Central memory CD4-positive, alpha-beta T cell (primary cell): Measurements from ENCODE around the gene ANGPTL4.
"Not testable (repeated sequence)": the region's sequence is repeated elsewhere in the genome, so short reads cannot be mapped to it uniquely, and the experiment has no call there.

Experiments
- DNase-seq: peaks from one replicate; pipeline ENCODE4 v3.0.0; 2022
- total RNA-seq, 3 experiments: gene quantifications; one replicate each; lab custom pipeline; 2026; lab: John Stamatoyannopoulos, UW

Gene ANGPTL4, protein sequence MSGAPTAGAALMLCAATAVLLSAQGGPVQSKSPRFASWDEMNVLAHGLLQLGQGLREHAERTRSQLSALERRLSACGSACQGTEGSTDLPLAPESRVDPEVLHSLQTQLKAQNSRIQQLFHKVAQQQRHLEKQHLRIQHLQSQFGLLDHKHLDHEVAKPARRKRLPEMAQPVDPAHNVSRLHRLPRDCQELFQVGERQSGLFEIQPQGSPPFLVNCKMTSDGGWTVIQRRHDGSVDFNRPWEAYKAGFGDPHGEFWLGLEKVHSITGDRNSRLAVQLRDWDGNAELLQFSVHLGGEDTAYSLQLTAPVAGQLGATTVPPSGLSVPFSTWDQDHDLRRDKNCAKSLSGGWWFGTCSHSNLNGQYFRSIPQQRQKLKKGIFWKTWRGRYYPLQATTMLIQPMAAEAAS
- 0 reads per million in 3 experiments for total RNA-seq

DNA sequence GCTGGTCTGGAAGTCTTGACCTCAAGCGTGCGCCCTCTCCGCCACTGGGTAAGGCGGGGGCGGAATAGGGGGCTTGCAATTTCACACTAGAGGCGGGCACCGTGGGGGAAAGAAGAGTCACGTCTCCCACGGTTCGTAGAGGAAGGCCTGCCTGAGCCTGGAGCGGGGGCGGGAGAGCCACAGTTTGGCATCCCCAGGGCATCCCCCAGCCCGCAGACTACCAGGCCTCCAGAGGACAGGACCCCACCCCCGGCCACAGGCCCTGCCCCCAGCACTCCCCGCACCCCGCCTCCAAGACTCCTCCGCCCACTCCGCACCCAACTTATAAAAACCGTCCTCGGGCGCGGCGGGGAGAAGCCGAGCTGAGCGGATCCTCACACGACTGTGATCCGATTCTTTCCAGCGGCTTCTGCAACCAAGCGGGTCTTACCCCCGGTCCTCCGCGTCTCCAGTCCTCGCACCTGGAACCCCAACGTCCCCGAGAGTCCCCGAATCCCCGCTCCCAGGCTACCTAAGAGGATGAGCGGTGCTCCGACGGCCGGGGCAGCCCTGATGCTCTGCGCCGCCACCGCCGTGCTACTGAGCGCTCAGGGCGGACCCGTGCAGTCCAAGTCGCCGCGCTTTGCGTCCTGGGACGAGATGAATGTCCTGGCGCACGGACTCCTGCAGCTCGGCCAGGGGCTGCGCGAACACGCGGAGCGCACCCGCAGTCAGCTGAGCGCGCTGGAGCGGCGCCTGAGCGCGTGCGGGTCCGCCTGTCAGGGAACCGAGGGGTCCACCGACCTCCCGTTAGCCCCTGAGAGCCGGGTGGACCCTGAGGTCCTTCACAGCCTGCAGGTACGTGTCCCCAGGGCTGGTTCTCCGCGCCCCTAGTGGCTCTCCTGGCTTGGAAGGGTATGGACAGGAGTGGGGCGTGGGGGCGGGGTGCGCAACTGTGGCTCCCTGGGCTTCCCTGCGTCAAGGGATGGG is at the start of gene ANGPTL4:
ANGPTL4 (plus strand) TSS at position 353 of the 969 bp plus-strand sequence; CDS start at position 520, 167 bp downstream.
- peak; percentile 23 for DNase-seq

GRCh38 chr19:8314981-8315640 is 48.8 kb upstream of the ANGPTL4 start:
- DNase-seq, result not testable (repeated sequence)

GRCh38 chr19:8316351-8317125 is 47.4 kb upstream of the ANGPTL4 start:
- DNase-seq, result no peak

- DNase-seq, result not testable (repeated sequence)
Observed at GRCh38 chr19:8318835-8319234, 45.1 kb upstream of the ANGPTL4 start.

- no peak for DNase-seq
Observed at GRCh38 chr19:8319807-8320520, 44.0 kb upstream of the ANGPTL4 start.

- no peak for DNase-seq
Observed at GRCh38 chr19:8320564-8321066, 43.3 kb upstream of the ANGPTL4 start.

DNA sequence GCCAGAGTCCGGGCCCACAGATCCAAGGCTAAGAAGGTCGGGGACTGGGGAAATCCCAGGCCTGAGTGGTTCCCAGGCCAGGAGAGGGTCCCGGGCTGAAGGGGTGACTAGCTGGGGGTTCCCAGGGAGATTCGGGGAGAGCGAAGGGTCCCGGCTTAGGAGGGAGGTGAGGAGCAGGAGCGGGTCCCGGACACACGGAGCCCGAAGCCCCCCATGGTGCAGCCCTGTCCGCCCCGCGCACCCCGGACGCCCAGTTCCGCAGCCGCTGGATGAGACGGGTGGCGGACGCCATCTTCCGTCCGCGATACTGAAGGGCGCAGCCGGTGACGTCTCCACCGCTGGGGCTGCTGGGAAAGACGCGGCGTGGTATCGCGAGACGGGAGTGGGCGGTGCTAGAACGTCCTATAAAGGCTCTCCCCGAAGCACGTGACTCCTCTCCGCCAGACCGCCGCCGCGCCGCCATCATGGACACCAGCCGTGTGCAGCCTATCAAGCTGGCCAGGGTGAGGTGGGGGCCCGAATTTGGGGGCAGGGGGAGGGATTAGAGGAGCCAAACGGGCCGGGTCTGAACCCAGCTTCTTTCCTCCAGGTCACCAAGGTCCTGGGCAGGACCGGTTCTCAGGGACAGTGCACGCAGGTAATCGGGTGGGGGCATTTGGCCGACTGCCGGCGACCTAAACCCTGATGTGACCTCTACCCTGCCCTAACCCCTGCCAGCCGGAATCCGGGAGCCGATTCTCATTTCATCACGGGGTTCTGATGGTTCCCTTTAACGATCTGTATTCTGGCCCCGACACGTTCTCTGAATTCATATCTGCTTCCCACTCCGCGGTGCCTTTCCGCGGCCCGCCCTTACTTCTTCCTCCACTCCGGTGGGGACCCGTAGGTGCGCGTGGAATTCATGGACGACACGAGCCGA is 42.6 kb upstream of the ANGPTL4 start, which contains the start of the genes NDUFA7 and RPS28:
NDUFA7 (minus strand) TSS at position 309 of the 919 bp plus-strand sequence; CDS start at position 292, 17 bp downstream.
RPS28 (plus strand) TSS at position 430 of the 919 bp plus-strand sequence; CDS start at position 465, 35 bp downstream.
- peak; percentile 96 for DNase-seq

GRCh38 chr19:8321986-8322637 is 41.8 kb upstream of the ANGPTL4 start:
- no peak for DNase-seq

DNA sequence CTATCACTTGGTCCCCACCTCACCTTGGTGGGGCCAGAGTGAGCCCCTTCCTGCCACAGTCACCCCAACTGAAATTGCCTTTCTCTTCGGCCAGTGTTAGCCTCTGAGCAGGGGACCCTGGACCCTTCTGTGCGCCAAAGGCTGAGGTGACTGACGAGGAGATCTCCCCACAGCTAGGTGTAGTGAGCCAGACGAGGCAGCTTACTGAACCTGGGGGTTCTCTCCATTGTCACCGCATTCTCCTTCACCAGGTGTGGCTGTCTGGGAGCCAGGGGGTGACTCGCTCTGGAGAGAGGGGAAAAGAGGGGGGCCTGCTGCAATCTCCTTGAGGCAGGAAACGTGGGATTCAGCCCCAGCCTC is 41.3 kb upstream of the ANGPTL4 start:
- DNase-seq, result no peak

GRCh38 chr19:8323781-8324185 is 40.2 kb upstream of the ANGPTL4 start:
- DNase-seq, result no peak

DNA sequence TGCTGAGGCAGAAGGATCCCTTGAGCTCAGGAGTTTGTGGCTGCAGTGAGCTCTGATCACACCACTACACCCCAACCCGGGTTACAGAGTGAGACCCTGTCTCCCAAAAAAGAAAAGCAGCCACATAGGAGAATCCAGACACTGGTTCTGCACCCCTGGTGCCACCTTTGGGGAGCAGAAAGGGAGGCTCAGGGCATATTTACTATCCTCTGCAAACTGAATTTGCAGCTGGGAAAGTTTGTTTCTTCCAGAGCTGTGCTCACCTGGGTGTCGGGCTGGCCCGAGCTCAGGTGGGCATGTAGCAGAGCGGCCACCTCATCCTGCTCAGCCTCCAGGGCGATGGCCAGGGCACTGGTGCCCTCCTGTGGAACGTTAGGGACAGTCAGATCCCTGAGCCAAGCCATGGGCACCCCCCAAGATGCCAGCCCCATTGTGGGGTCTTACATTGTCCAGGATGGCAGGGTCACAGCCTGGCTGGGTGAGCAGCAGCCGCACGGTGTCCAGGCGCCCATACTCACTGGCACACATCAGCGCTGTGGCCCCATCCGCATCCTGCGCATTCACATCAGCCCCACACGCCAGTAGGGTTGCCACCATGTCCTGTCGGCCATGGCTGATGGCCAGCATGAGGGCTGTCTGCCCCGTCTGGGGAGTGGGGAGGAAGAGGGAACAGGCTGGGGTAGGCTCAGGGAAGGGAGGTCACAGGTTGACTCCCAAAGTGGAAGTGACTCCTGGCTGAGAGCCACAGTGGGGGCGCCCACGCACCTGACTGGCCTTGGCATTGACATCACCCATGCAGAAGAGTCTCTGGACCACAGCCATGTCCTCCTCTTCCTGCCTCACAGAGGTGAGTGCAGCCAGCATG is 39.5 kb upstream of the ANGPTL4 start:
- no peak for DNase-seq

DNA sequence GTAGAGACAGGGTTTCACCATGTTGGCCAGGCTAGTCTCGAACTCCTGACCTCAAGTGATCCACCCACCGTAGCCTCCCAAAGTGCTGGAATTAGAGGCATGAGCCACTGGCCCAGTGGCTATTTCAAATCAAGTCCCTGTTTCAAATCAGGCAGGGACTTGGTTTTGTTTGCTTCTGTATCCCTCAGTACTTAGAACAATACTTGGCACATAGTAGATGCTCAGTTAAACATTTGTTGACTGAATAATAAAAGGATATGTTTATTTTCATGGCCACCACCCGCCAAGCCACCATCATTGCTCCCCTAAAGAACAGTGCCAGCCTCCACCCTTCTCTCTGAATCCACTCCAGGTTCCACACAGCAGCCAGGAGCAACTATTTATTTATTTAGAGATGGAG is 38.5 kb upstream of the ANGPTL4 start:
- DNase-seq, result no peak

- DNase-seq, result no peak
Observed at GRCh38 chr19:8329996-8330395, 34.0 kb upstream of the ANGPTL4 start.

DNA sequence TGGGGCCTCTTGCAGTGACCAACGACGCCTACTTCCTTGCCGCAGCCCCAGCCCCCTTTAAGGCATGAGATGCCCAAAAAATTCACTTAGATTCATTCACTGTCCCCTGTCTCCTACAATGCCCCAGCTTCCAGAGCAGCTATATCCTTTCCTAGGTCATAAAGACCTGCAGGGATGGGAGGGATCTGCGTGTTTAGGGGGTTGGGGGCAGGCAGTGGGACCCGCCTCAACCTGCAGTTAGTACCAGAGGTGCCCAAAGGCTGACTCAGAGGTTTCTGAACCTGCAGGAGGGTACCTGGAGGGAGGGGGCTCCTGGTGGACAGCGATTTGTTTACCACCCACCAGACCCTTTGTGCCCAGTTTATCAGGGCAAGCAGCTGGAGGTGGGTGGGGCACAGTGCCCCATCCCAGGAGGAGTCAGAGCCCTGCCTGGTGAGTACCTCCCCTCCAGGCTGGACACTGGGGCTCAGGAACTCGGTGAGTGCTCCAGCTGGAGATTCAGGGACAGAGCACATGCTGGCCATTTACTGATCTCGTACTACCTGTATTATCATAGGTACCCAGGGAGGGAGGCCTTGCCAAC is 32.6 kb upstream of the ANGPTL4 start:
- no peak for DNase-seq

GRCh38 chr19:8332976-8333766 is 30.8 kb upstream of the ANGPTL4 start:
- DNase-seq, result no peak

GRCh38 chr19:8333767-8334457 is 30.0 kb upstream of the ANGPTL4 start:
- no peak for DNase-seq
